OCI-LY7 (cell line): ENCODE data around the gene PDXP. TPM values are rescaled to one million over a fixed set of nuclear protein-coding genes. Genes with fewer than 3 reads are reported as not detected.
A peak's percentile ranks its signal among the peaks of the same experiment; 100 is the strongest.

Experiments
- BruUV-seq: library from RNA; stranded (reverse); fragments of 400-500 nt; replicated peaks from 2 replicates; lab custom pipeline; 2021; lab: Mats Ljungman, UMichigan
- CTCF ChIA-PET: fragments of 300-600 bp; sonication (Branson Sonifier 250); formaldehyde crosslinking; loops from one replicate; lab custom pipeline; 2022; ENCODE audit warnings: antibody characterized with exemption; ENCODE audit not compliant: unreplicated experiment; lab: Charles Lee
- POLR2A ChIA-PET: fragments of 300-600 bp; sonication (Branson Sonifier 250); formaldehyde crosslinking; loops from one replicate; lab custom pipeline; 2022; ENCODE audit warnings: antibody characterized with exemption; lab: Charles Lee
- DNase-seq: peaks from one replicate; pipeline ENCODE4 v3.0.0-alpha.2; 2015; ENCODE audit warnings: low spot score
- H2AFZ ChIP-seq: fragments of 200-600 bp; sonication (generic), shearing (Covaris generic); 2 replicates; pipeline ENCODE4 v1.6.1; 2014; ENCODE audit warnings: mild to moderate bottlenecking, antibody characterized with exemption, low read length, moderate library complexity
- H3K27ac ChIP-seq: fragments of 200-600 bp; sonication (generic); 2 replicates; pipeline ENCODE4 v1.5.1; 2014; ENCODE audit warnings: mixed run types, low read depth, mild to moderate bottlenecking, moderate library complexity, low read length, inconsistent platforms; ENCODE audit not compliant: poor library complexity, severe bottlenecking
- H3K36me3 ChIP-seq: fragments of 200-600 bp; sonication (generic); 2 replicates; pipeline ENCODE4 v1.6.1; 2014; ENCODE audit warnings: mild to moderate bottlenecking, antibody characterized with exemption, low read length, moderate library complexity, mixed read lengths; ENCODE audit not compliant: insufficient read depth
- H3K4me1 ChIP-seq: fragments of 200-600 bp; sonication (generic); 2 replicates; pipeline ENCODE4 v1.5.1; 2014; ENCODE audit warnings: mild to moderate bottlenecking, low read length; ENCODE audit not compliant: insufficient read depth, poor library complexity, severe bottlenecking
- H3K4me2 ChIP-seq: fragments of 200-600 bp; sonication (generic); 2 replicates; pipeline ENCODE4 v1.6.1; 2014; ENCODE audit warnings: mild to moderate bottlenecking, low read length
- H3K4me3 ChIP-seq: fragments of 200-600 bp; sonication (generic); 2 replicates; pipeline ENCODE4 v1.5.1; 2014; ENCODE audit warnings: mild to moderate bottlenecking, low read depth, low read length; ENCODE audit not compliant: poor library complexity, severe bottlenecking
- H3K79me2 ChIP-seq: fragments of 200-600 bp; sonication (generic); 2 replicates; pipeline ENCODE4 v1.6.1; 2016; ENCODE audit warnings: low read depth, mild to moderate bottlenecking, low read length, moderate library complexity, mixed read lengths; ENCODE audit not compliant: insufficient read depth
- H3K9me2 ChIP-seq: fragments of 200-600 bp; sonication (generic); 2 replicates; pipeline ENCODE4 v1.6.1; 2016; ENCODE audit warnings: mild to moderate bottlenecking, low read length, mixed read lengths; ENCODE audit not compliant: insufficient read depth
- H3K9me3 ChIP-seq: fragments of 200-600 bp; sonication (generic); 2 replicates; pipeline ENCODE4 v1.6.1; 2014; ENCODE audit warnings: mild to moderate bottlenecking, mixed run types, low read length, mixed read lengths
- H4K20me1 ChIP-seq: fragments of 200-600 bp; sonication (generic); 2 replicates; pipeline ENCODE4 v1.6.1; 2014; ENCODE audit warnings: mild to moderate bottlenecking, antibody characterized with exemption, low read length, moderate library complexity, mixed read lengths; ENCODE audit not compliant: insufficient read depth
- CTCF ChIP-seq: fragments of 200-600 bp; sonication (generic); conservative IDR thresholded peaks from 2 replicates; pipeline ENCODE4 v1.5.1; 2014; ENCODE audit warnings: mild to moderate bottlenecking, antibody characterized with exemption, low read length, moderate library complexity, mixed read lengths
- EZH2phosphoT487 ChIP-seq: fragments of 200-600 bp; sonication (generic); IDR thresholded peaks from 2 replicates; pipeline ENCODE4 v1.6.1; 2018; ENCODE audit warnings: low read depth, borderline replicate concordance, mild to moderate bottlenecking, mixed run types, antibody characterized with exemption, low read length, moderate library complexity, mixed read lengths
- intact Hi-C: fragments of 100-400 bp; cut with micrococcal nuclease; formaldehyde crosslinking; loops from one replicate; pipeline ENCODE4 v1.10.0; 2022; ENCODE audit not compliant: unreplicated experiment
- total RNA-seq, 2 experiments: library from RNA; depleted of rRNA in 1 of 2; stranded (reverse); fragments of >200 nt in 1 of 2; shearing (Covaris generic) in 1 of 2; gene quantifications; 2 replicates each; pipeline ENCODE4 v1.2.3, GENCODE V29; 2014 to 2022

Gene PDXP
- total RNA-seq, 2 experiments from 2014 or later: 55.8 to 61.2 TPM

- intact Hi-C loops: loop anchor here (1.0 kb wide), 3 partner anchors 20 to 58 kb away; no protein-coding TSS in a partner anchor
- H3K36me3 ChIP-seq: no peaks in the 10 kb centered on the region
- BruUV-seq: no TSS peak
- H3K4me3 ChIP-seq: no peak overlapping the region
- 0 out of 2 replicates have a peak overlapping the region, but pooled peaks have one; percentile 4 for H3K4me2 ChIP-seq
- CTCF ChIA-PET: interaction anchor here (2.5 kb wide), 1 partner anchor 39 kb away, joined by 16 read pairs; no protein-coding TSS in a partner anchor
- TF ChIP-seq EZH2phosphoT487 (no peak), CTCF (peak; percentile 93)
- H4K20me1 ChIP-seq: no peaks in the 10 kb centered on the region
- H3K4me1 ChIP-seq: peaks cover 36% of the 10 kb centered on the region
- POLR2A ChIA-PET: interaction anchor here (0.7 kb wide), 1 partner anchor 45 kb away, joined by 3 read pairs; no protein-coding TSS in a partner anchor
- H3K79me2 ChIP-seq: peaks cover 2% of the 10 kb centered on the region
- DNase-seq: peak; percentile 81
- no peak overlapping the region for H3K27ac ChIP-seq
- no peaks in the 10 kb centered on the region for H3K9me3 ChIP-seq
- H2AFZ ChIP-seq: no peak overlapping the region
- no peaks in the 10 kb centered on the region for H3K9me2 ChIP-seq
Measured at GRCh38 chr22:37681556-37682049, 23.1 kb downstream of the PDXP start.

GRCh38 chr22:37684803-37685615 is 26.5 kb downstream of the PDXP start:
- Histone ChIP-seq H3K27ac (peak overlapping the region; percentile 69), H3K36me3 (peaks cover 21% of the 10 kb centered on the region), H3K9me2 (no peaks in the 10 kb centered on the region), H3K79me2 (peaks cover 18% of the 10 kb centered on the region), H3K4me3 (peak overlapping the region; percentile 82), H3K4me2 (peak overlapping the region; percentile 93), H2AFZ (peak overlapping the region; percentile 66; the same call in 1 of the 2 replicates), H3K4me1 (peaks cover 28% of the 10 kb centered on the region), H3K9me3 (no peaks in the 10 kb centered on the region), H4K20me1 (no peaks in the 10 kb centered on the region)
- intact Hi-C loops: no loop called here
- no TSS peak for BruUV-seq
- POLR2A ChIA-PET: interaction anchor here (0.5 to 1.0 kb wide), 8 partner anchors 9 to 194 kb away, joined by 3 to 5 read pairs (median 4); partner anchors contain the start of gene PDXP
- peak; percentile 60 for DNase-seq
- CTCF ChIA-PET: interaction anchor here (1.1 to 1.2 kb wide), 2 partner anchors 24 to 41 kb away, joined by 3 to 4 read pairs; no protein-coding TSS in a partner anchor
- TF ChIP-seq CTCF (no peak), EZH2phosphoT487 (no peak)
